T-cell (primary cell): Measurements from ENCODE around the gene AGTRAP. TPM values are rescaled to one million over a fixed set of nuclear protein-coding genes. Genes with fewer than 3 reads are reported as not detected.

Experiments
- ATAC-seq, 4 experiments: fragments of 200-7000 bp in 3 of 4; fragments of 150-1000 bp in 1 of 4; cut with Tn5 transposase; replicated peaks in 1 of 4; 1 replicate in 3 of 4; 2 replicates in 1 of 4; pipeline ENCODE4 v1.10.0; 2021; ENCODE audit warnings: moderate library complexity in 3 of 4, mild to moderate bottlenecking in 2 of 4, moderate number of reproducible peaks in 1 of 4
- CTCF ChIA-PET, 2 donors: fragments of 300-600 bp; sonication (Branson Sonifier 250); formaldehyde crosslinking; loops; one replicate each; lab custom pipeline; 2022; ENCODE audit warnings: antibody characterized with exemption in 2 of 2; lab: Charles Lee
- POLR2A ChIA-PET, 2 donors: fragments of 300-600 bp; sonication (Branson Sonifier 250); formaldehyde crosslinking; loops; one replicate each; lab custom pipeline; 2022; ENCODE audit warnings: antibody characterized with exemption in 2 of 2; lab: Charles Lee
- DNase-seq, 35 experiments: peaks; one replicate each; pipeline versions ENCODE4 v3.0.0 to v3.0.0-alpha.2; 2013 to 2023
- H3K27ac ChIP-seq: one replicate; pipeline ENCODE4 v1.5.1; 2013; ENCODE audit warnings: low read length
- H3K27me3 ChIP-seq, 2 experiments: replicated peaks in 1 of 2; 1 replicate in 1 of 2; 2 replicates in 1 of 2; pipeline versions ENCODE4 v1.6.1 to v1.7.0; 2013; ENCODE audit warnings: low read length in 1 of 2, mixed read lengths in 1 of 2; ENCODE audit not compliant: control insufficient read depth in 2 of 2, insufficient read depth in 2 of 2; ENCODE audit errors: extremely low read depth in 1 of 2
- H3K36me3 ChIP-seq, 2 donors: 1 replicate in 1 of 2; 2 replicates in 1 of 2; pipeline versions ENCODE4 v1.6.1 to v1.7.0; 2013; ENCODE audit warnings: low read length in 1 of 2; ENCODE audit not compliant: control insufficient read depth in 2 of 2, insufficient read depth in 1 of 2; ENCODE audit errors: extremely low read depth in 1 of 2
- H3K4me1 ChIP-seq, 2 experiments: 1 replicate in 1 of 2; 2 replicates in 1 of 2; pipeline versions ENCODE4 v1.6.1 to v1.7.0; 2013; ENCODE audit warnings: low read length in 2 of 2, mixed read lengths in 1 of 2; ENCODE audit not compliant: insufficient read depth in 2 of 2, control insufficient read depth in 1 of 2; ENCODE audit errors: extremely low read depth in 1 of 2
- H3K4me3 ChIP-seq, 2 donors: 1 replicate in 1 of 2; 2 replicates in 1 of 2; pipeline versions ENCODE4 v1.5.1 to v1.7.0; 2013; ENCODE audit warnings: mild to moderate bottlenecking in 2 of 2, low read length in 1 of 2, moderate library complexity in 1 of 2; ENCODE audit not compliant: control insufficient read depth in 1 of 2; ENCODE audit errors: extremely low read depth in 1 of 2
- H3K9me3 ChIP-seq: 2 replicates; pipeline ENCODE4 v1.7.0; 2013
- H3K27ac Mint-ChIP-seq, 2 donors: one replicate each; pipeline ENCODE4 v1.8.0; 2020 to 2021; ENCODE audit warnings: mild to moderate bottlenecking in 2 of 2, mixed read lengths in 2 of 2
- H3K27me3 Mint-ChIP-seq, 2 donors: one replicate each; pipeline ENCODE4 v1.8.0; 2021 to 2022; ENCODE audit warnings: mixed read lengths in 2 of 2
- H3K36me3 Mint-ChIP-seq: one replicate; pipeline ENCODE4 v1.8.0; 2021; ENCODE audit warnings: mixed read lengths
- H3K4me1 Mint-ChIP-seq, 3 donors: one replicate each; pipeline ENCODE4 v1.8.0; 2020 to 2022; ENCODE audit warnings: mixed read lengths in 3 of 3, mild to moderate bottlenecking in 1 of 3
- H3K4me3 Mint-ChIP-seq, 3 donors: one replicate each; pipeline ENCODE4 v1.8.0; 2020 to 2022; ENCODE audit warnings: mild to moderate bottlenecking in 3 of 3, mixed read lengths in 3 of 3, moderate library complexity in 3 of 3
- H3K9me3 Mint-ChIP-seq, 3 donors: one replicate each; pipeline ENCODE4 v1.8.0; 2020 to 2022; ENCODE audit warnings: mixed read lengths in 3 of 3
- WGBS: methylation state at CpG from one replicate; pipeline ENCODE4 v1.1.5; 2013; ENCODE audit warnings: missing lambda C conversion rate; ENCODE audit not compliant: insufficient coverage; 5-methylcytosine and 5-hydroxymethylcytosine counted together
- total RNA-seq, 35 experiments: library from RNA in 6 of 35; stranded (reverse) in 6 of 35; fragments of 120-200 nt in 1 of 35; gene quantifications; one replicate each; pipeline versions ENCODE4 v1.2.1 to v1.2.4 and lab custom pipeline; 2013 to 2026

Gene AGTRAP
- total RNA-seq, 5 donors from 2014 or later (not counting 1 experiment from before 2014, with no cell fraction given), result 15.8 to 30.4 (median 19.5) TPM

DNA sequence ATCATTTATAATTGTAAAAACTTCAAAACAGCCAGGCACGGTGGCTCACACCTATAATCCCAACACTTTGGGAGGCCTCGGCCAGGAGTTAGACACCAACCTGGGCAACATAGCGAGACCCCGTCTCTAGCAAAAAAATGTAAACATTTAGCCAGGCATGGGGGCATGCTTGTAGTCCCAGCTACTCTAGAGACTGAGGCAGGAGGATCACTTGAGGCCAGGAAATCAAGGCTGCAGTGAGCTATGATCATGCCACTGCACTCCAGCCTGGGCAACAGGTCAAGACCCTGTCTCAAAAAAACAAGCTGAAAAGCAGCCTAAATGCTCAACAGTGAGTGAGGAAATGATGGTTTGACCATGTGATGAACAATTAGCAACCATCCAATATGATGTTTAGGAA, 33.3 kb downstream of the AGTRAP start:
- ATAC-seq, result no peak
- WGBS, result 82% methylated on average over 4 of the region's 4 CpGs

DNA sequence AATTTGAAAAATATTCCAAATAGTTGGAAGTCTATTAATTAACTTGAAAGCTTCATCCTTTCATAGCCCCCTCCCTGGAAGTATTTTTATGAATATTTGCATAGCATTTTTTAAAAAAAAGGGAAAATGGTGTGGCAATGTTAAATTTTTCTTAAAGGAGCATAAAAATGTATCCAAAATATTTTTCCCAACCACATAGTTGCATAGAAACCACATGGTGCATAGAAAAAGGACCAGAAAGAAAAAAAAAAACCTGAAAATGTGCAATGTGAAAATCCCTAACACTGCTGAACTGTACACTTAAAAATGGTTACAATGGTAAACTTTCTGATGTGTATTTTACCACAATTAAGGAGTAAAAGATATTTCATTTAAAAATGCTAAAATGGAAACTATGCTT, 34.1 kb downstream of the AGTRAP start:
- no peaks in the 10 kb centered on the region for H3K36me3 ChIP-seq
- Mint-ChIP-seq H3K4me1 (no peaks in the 10 kb centered on the region), H3K27me3 (peaks cover 0 to 4% of the 10 kb centered on the region in 2 donors), H3K4me3 (no peak overlapping the region), H3K27ac (no peak overlapping the region), H3K9me3 (no peaks in the 10 kb centered on the region), H3K36me3 (no peaks in the 10 kb centered on the region)
- ChIA-PET CTCF (no interaction called here), POLR2A (no interaction called here)
- H3K9me3 ChIP-seq, result no peaks in the 10 kb centered on the region
- H3K4me3 ChIP-seq, result no peak overlapping the region
- no peaks in the 10 kb centered on the region for H3K4me1 ChIP-seq
- no peak for DNase-seq
- H3K27me3 ChIP-seq, result peaks cover 0 to 33% of the 10 kb centered on the region in 2 experiments
- ATAC-seq, result no peak
- no peak overlapping the region for H3K27ac ChIP-seq

More for the DNA sequence above, 33.3 kb downstream of the AGTRAP start:
- Histone ChIP-seq H3K4me1 (no peaks in the 10 kb centered on the region), H3K27me3 (peaks cover 0 to 31% of the 10 kb centered on the region in 2 experiments), H3K4me3 (no peak overlapping the region), H3K9me3 (no peaks in the 10 kb centered on the region), H3K27ac (no peak overlapping the region), H3K36me3 (no peaks in the 10 kb centered on the region)
- POLR2A ChIA-PET, result no interaction called here
- no peak for DNase-seq
- H3K4me1 Mint-ChIP-seq, result no peaks in the 10 kb centered on the region
- CTCF ChIA-PET, result no interaction called here
- no peak overlapping the region for H3K27ac Mint-ChIP-seq
- peaks cover 0 to under 1% of the 10 kb centered on the region in 2 donors for H3K27me3 Mint-ChIP-seq
- no peak overlapping the region for H3K4me3 Mint-ChIP-seq
- no peaks in the 10 kb centered on the region for H3K36me3 Mint-ChIP-seq
- no peaks in the 10 kb centered on the region for H3K9me3 Mint-ChIP-seq

DNA sequence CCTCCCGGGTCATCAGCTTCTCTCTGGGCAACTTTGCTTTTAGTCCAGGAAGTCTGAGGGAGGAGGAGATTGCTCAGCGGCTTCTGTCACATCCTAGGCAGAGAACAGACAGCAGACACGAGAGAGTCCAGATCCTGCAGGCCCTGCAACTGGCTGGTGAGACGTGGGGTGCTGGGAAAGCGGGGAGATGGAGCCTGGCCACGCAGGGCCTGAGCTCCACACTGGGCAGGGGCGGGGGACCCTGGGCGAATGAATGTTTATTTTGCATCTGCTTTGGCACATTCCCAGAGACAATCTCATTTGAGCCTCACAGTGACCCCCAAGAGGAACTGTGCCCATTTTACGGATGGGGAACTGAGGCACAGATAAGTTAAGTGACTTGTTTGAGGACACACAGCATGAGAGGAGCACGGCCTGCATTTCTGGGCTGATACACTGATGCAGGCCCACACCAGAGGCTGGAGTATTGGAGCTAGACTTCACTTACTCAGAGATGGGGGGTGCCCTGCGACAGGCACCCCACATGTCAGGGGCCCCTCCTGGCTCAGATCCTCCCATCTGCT, 35.6 kb downstream of the AGTRAP start:
- H3K9me3 ChIP-seq, result no peaks in the 10 kb centered on the region
- 68% methylated on average over 8 of the region's 11 CpGs for WGBS
- no peaks in the 10 kb centered on the region for H3K36me3 Mint-ChIP-seq
- POLR2A ChIA-PET, result interaction anchor here in 1 of 2 donors (0.7 kb wide), 1 partner anchor 33 kb away, joined by 3 read pairs; no protein-coding TSS in a partner anchor
- H3K4me3 Mint-ChIP-seq, result no peak overlapping the region
- H3K4me1 Mint-ChIP-seq, result no peaks in the 10 kb centered on the region
- no peaks in the 10 kb centered on the region for H3K36me3 ChIP-seq
- CTCF ChIA-PET, result interaction anchor here in 1 of 2 donors (0.6 kb wide), 1 partner anchor 475 kb away, joined by 3 read pairs; no protein-coding TSS in a partner anchor
- H3K27ac Mint-ChIP-seq, result no peak overlapping the region
- DNase-seq (no peak), ATAC-seq (no peak)
- peaks cover 0 to 4% of the 10 kb centered on the region in 2 donors for H3K27me3 Mint-ChIP-seq
- no peak overlapping the region for H3K4me3 ChIP-seq
- no peak overlapping the region for H3K27ac ChIP-seq
- H3K27me3 ChIP-seq, result peaks cover 0 to 18% of the 10 kb centered on the region in 2 experiments
- H3K4me1 ChIP-seq, result no peaks in the 10 kb centered on the region
- H3K9me3 Mint-ChIP-seq, result no peaks in the 10 kb centered on the region

GRCh38 chr1:11772458-11772857, 36.5 kb downstream of the AGTRAP start:
- POLR2A ChIA-PET, result interaction anchor here in 1 of 2 donors (0.5 kb wide), 1 partner anchor 677 kb away, joined by 5 read pairs; no protein-coding TSS in a partner anchor
- H3K4me1 Mint-ChIP-seq, result no peaks in the 10 kb centered on the region

DNA sequence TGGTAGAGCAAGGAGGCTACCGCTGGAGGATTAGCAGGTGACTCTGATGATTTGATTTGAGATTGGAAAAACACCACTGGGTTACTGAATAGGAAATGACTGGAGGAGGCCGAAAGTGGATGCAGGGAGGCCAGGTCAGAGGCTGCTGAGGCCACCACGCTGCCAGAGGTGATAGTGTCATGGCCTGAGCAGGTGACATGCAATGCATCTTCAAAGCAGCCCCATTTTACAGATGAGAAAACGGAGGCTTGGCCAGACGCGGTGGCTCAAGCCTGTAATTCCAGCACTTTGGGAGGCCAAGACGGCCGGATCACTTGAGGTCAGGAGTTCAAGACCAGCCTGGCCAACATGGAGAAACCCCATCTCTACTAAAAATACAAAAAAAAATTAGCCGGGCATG, 38.8 kb downstream of the AGTRAP start:
- Mint-ChIP-seq H3K9me3 (no peaks in the 10 kb centered on the region), H3K36me3 (no peaks in the 10 kb centered on the region), H3K4me3 (no peak overlapping the region), H3K27ac (no peak overlapping the region), H3K4me1 (no peaks in the 10 kb centered on the region), H3K27me3 (peaks cover 0 to 4% of the 10 kb centered on the region in 2 donors)
- ChIA-PET CTCF (no interaction called here), POLR2A (no interaction called here)
- 82% methylated on average over 3 of the region's 9 CpGs for WGBS
- no peak overlapping the region for H3K4me3 ChIP-seq
- DNase-seq (no peak), ATAC-seq (no peak)
- no peaks in the 10 kb centered on the region for H3K9me3 ChIP-seq
- H3K27me3 ChIP-seq, result peaks cover 0 to 14% of the 10 kb centered on the region in 2 experiments
- H3K27ac ChIP-seq, result no peak overlapping the region
- no peaks in the 10 kb centered on the region for H3K36me3 ChIP-seq
- H3K4me1 ChIP-seq, result no peaks in the 10 kb centered on the region

More at GRCh38 chr1:11772458-11772857, 36.5 kb downstream of the AGTRAP start:
- ATAC-seq, result no peak
- H3K4me1 ChIP-seq, result no peaks in the 10 kb centered on the region
- Mint-ChIP-seq H3K4me3 (no peak overlapping the region), H3K27me3 (peaks cover 0 to 4% of the 10 kb centered on the region in 2 donors), H3K27ac (no peak overlapping the region), H3K9me3 (no peaks in the 10 kb centered on the region), H3K36me3 (no peaks in the 10 kb centered on the region)
- H3K27me3 ChIP-seq, result peaks cover 0 to 14% of the 10 kb centered on the region in 2 experiments
- H3K36me3 ChIP-seq, result no peaks in the 10 kb centered on the region
- DNase-seq, result no peak
- no peak overlapping the region for H3K27ac ChIP-seq
- H3K9me3 ChIP-seq, result no peaks in the 10 kb centered on the region
- WGBS, result 67% methylated on average over 1 of the region's 5 CpGs
- CTCF ChIA-PET, result interaction anchor here in 1 of 2 donors (0.6 kb wide), 1 partner anchor 476 kb away, joined by 3 read pairs; no protein-coding TSS in a partner anchor
- H3K4me3 ChIP-seq, result no peak overlapping the region

DNA sequence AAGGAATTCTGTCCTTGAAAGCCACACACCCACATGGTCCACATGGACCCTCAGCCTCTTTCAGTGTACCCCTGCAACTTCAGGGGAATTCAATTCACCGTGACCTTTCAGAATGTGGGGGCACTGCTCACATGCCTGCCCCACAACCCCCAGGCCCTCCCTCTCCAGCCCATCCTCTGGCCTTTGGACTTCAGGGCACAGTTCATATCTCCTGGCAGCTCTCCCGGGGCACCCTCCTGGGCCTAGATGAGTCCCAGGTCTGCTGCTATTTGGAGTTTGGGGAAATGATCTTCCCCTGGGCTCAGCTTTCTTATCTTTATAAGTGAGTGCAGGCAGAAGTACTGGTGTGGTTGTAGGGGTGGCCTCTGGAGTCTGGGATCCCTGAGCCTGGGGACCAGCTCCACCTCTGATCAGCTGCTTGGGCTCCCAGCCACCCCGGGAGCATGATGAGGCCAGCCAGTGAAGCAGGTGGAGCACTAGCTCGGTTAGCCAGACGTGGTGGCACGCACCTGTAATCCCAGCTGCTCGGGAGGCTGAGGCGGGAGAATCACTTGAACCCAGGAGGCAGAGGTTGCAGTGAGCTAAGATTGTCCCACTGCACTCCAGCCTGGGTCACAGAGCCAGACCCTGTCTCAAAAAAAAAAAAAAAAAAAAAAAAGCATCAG, 41.9 kb downstream of the AGTRAP start:
- Histone ChIP-seq H3K36me3 (no peaks in the 10 kb centered on the region), H3K4me1 (no peaks in the 10 kb centered on the region), H3K27ac (no peak overlapping the region), H3K4me3 (no peak overlapping the region), H3K9me3 (no peaks in the 10 kb centered on the region), H3K27me3 (peaks cover 0 to 6% of the 10 kb centered on the region in 2 experiments)
- ChIA-PET CTCF (interaction anchor here (0.6 to 0.7 kb wide), 3 partner anchors 135 to 689 kb away, joined by 3 to 9 read pairs (median 3); no protein-coding TSS in a partner anchor), POLR2A (no interaction called here)
- H3K27ac Mint-ChIP-seq, result no peak overlapping the region
- ATAC-seq (no peak), DNase-seq (no peak)
- H3K4me3 Mint-ChIP-seq, result no peak overlapping the region
- peaks cover 0 to 4% of the 10 kb centered on the region in 2 donors for H3K27me3 Mint-ChIP-seq
- H3K9me3 Mint-ChIP-seq, result no peaks in the 10 kb centered on the region
- no peaks in the 10 kb centered on the region for H3K4me1 Mint-ChIP-seq
- 94% methylated on average over 8 of the region's 8 CpGs for WGBS
- H3K36me3 Mint-ChIP-seq, result no peaks in the 10 kb centered on the region
